HepG2 (cell line): ENCODE results near the gene PLPPR5. TPM values are rescaled to one million over a fixed set of nuclear protein-coding genes. Genes with fewer than 3 reads are reported as not detected.

Source experiments
- ATAC-seq: fragments of 200-7000 bp; cut with Tn5 transposase; 3 replicates; pipeline ENCODE4 v1.9.1; 2020; ENCODE audit warnings: mild to moderate bottlenecking, moderate library complexity
- BruUV-seq: library from RNA; stranded (reverse); fragments of 400-500 nt; replicated peaks from 2 replicates; lab custom pipeline; 2021; lab: Mats Ljungman, UMichigan
- CTCF ChIA-PET: fragments of 300-600 bp; formaldehyde crosslinking; extraction: SDS; loops from one replicate; lab custom pipeline; 2021; ENCODE audit warnings: low total read pairs, inconsistent platforms, low intra/inter-chr PET ratio; lab: Yijun Ruan, JAX
- POLR2A ChIA-PET: fragments of 350-600 bp; sonication (Branson Sonifier 250); formaldehyde crosslinking; loops from one replicate; lab custom pipeline; 2020; ENCODE audit warnings: antibody characterized with exemption, inconsistent platforms; lab: Yijun Ruan, JAX
- DNase-seq: peaks from one replicate; pipeline ENCODE4 v3.0.0-alpha.2; 2015; ENCODE audit warnings: low spot score
- FAIRE-seq: peaks from 3 replicates; lab custom pipeline; 2011; peaks lifted over from hg19 to GRCh38; lab: Jason Lieb, UNC
- H2AFZ ChIP-seq: one replicate; pipeline ENCODE4 v1.6.1; 2011; ENCODE audit warnings: low read length, inconsistent platforms
- H3K27ac ChIP-seq: fragments of 300-600 bp; 3 replicates; pipeline ENCODE4 v1.8.0; 2011; ENCODE audit warnings: mixed run types, mild to moderate bottlenecking, mixed read lengths, low read length, inconsistent platforms; ENCODE audit not compliant: insufficient read depth; ENCODE audit errors: extremely low read length
- H3K27me3 ChIP-seq, 2 experiments: fragments of 200-600 bp in 1 of 2; 2 replicates in 1 of 2; 3 replicates in 1 of 2; pipeline versions ENCODE4 v1.6.0 to v1.8.0; 2011; ENCODE audit warnings: low read length in 2 of 2, mild to moderate bottlenecking in 2 of 2, moderate library complexity in 2 of 2, inconsistent platforms in 1 of 2; ENCODE audit not compliant: insufficient read depth in 2 of 2, control insufficient read depth in 1 of 2
- H3K36me3 ChIP-seq, 2 experiments: fragments of 200-600 bp in 1 of 2; replicated peaks in 1 of 2; 2 replicates in 1 of 2; 3 replicates in 1 of 2; pipeline versions ENCODE4 v1.5.1 to v1.8.0; 2011; ENCODE audit warnings: low read length in 2 of 2, inconsistent platforms in 1 of 2; ENCODE audit not compliant: insufficient read depth in 2 of 2, control insufficient read depth in 1 of 2
- H3K4me1 ChIP-seq: 2 replicates; pipeline ENCODE4 v1.5.1; 2012; ENCODE audit warnings: low read length, inconsistent platforms; ENCODE audit not compliant: insufficient read depth
- H3K4me2 ChIP-seq: 2 replicates; pipeline ENCODE4 v1.6.0; 2011; ENCODE audit warnings: low read depth, low read length, inconsistent platforms
- H3K4me3 ChIP-seq, 3 experiments: fragments of 200-600 bp in 1 of 3; sonication (generic), shearing (Covaris generic) in 1 of 3; replicated peaks in 1 of 3; 2 replicates each; pipeline ENCODE4 v1.5.1; 2011 to 2016; ENCODE audit warnings: low read length in 3 of 3, inconsistent platforms in 2 of 3, low read depth in 2 of 3, mild to moderate bottlenecking in 2 of 3, control low read depth in 1 of 3, mixed read lengths in 1 of 3; ENCODE audit not compliant: insufficient read depth in 1 of 3
- H3K79me2 ChIP-seq: one replicate; pipeline ENCODE4 v1.6.1; 2011; ENCODE audit warnings: low read length, inconsistent platforms; ENCODE audit not compliant: insufficient read depth
- H3K9ac ChIP-seq: 2 replicates; pipeline ENCODE4 v1.6.0; 2011; ENCODE audit warnings: mild to moderate bottlenecking, low read depth, low read length, inconsistent platforms; ENCODE audit not compliant: insufficient read depth
- H3K9me3 ChIP-seq: 2 replicates; pipeline ENCODE4 v1.5.1; 2012; ENCODE audit warnings: mild to moderate bottlenecking, low read length
- H4K20me1 ChIP-seq: 2 replicates; pipeline ENCODE4 v1.6.0; 2011; ENCODE audit warnings: inconsistent platforms, mild to moderate bottlenecking, low read length, moderate library complexity; ENCODE audit not compliant: insufficient read depth
- ERF ChIP-seq: IDR thresholded peaks from 2 replicates; pipeline ENCODE4 v1.6.1; 2018; ENCODE audit warnings: missing biosample characterization, missing genetic modification reagents
- HOXA7 ChIP-seq: sonication (generic); formaldehyde crosslinking; IDR thresholded peaks from 2 replicates; pipeline ENCODE4 v1.8.1; 2022; ENCODE audit warnings: mild to moderate bottlenecking, missing genetic modification reagents, moderate library complexity
- KDM6A ChIP-seq: IDR thresholded peaks from 2 replicates; pipeline ENCODE4 v1.6.1; 2016; ENCODE audit warnings: low read depth
- MXD4 ChIP-seq: IDR thresholded peaks from 2 replicates; pipeline ENCODE4 v1.6.1; 2016; ENCODE audit warnings: mild to moderate bottlenecking, missing biosample characterization, missing genetic modification reagents
- NR1H2 ChIP-seq: sonication (generic); formaldehyde crosslinking; IDR thresholded peaks from 2 replicates; pipeline ENCODE4 v1.8.1; 2022; ENCODE audit warnings: low read depth, missing genetic modification reagents, borderline replicate concordance
- ZNF597 ChIP-seq: sonication (generic); formaldehyde crosslinking; IDR thresholded peaks from 2 replicates; pipeline ENCODE4 v1.5.0; 2020; ENCODE audit warnings: missing genetic modification reagents
- WGBS: methylation state at CpG from one replicate; pipeline ENCODE4 v1.1.6; 2017; ENCODE audit warnings: low lambda C conversion rate; 5-methylcytosine and 5-hydroxymethylcytosine counted together
- in situ Hi-C: cut with HindIII; loops from 2 replicates; pipeline ENCODE4 v1.10.0; 2017; ENCODE audit warnings: low pct_unique_long_range_greater_than_20kb; ENCODE audit not compliant: extremely low pct_ligation_motif_present
- intact Hi-C: fragments of 100-400 bp; cut with micrococcal nuclease; formaldehyde crosslinking; loops from one replicate; pipeline ENCODE4 v1.10.0; 2022; ENCODE audit not compliant: unreplicated experiment
- polyA plus RNA-seq, 8 experiments: library from polyadenylated mRNA; depleted of rRNA in 3 of 8; stranded (reverse) in 7 of 8; unstranded in 1 of 8; fragments of >200 nt; fragmentation: Illumina TruSeq in 4 of 8; extraction: Trizol in 4 of 8; gene quantifications; 2 replicates each; pipeline versions ENCODE4 v1.2.1 to v1.2.3, GENCODE V29; 2011 to 2016; ENCODE audit warnings: low read depth in 4 of 8, missing spikeins in 1 of 8, mixed read lengths in 1 of 8; ENCODE audit not compliant: insufficient read depth in 1 of 8
- total RNA-seq, 5 experiments: library from RNA; depleted of rRNA; stranded (reverse); fragments of >200 nt; fragmentation: Illumina TruSeq; extraction: Trizol; gene quantifications; 2 replicates each; pipeline ENCODE4 v1.2.3, GENCODE V29; 2016; ENCODE audit warnings: low read depth in 1 of 5
- TF ChIP-seq, protein P1 (sequence below): sonication (generic); formaldehyde crosslinking; IDR thresholded peaks from 2 replicates; pipeline ENCODE4 v1.5.0; 2020; ENCODE audit warnings: mild to moderate bottlenecking, missing genetic modification reagents
- TF ChIP-seq, protein P2 (sequence below): sonication (generic); formaldehyde crosslinking; IDR thresholded peaks from 2 replicates; pipeline ENCODE4 v1.4.0; 2020; ENCODE audit warnings: missing genetic modification reagents

Gene PLPPR5
- total and polyA plus RNA-seq, 2 of the 13 experiments (the other 11 are each of a cell fraction or from before 2014, with no cell fraction given): not detected

DNA sequence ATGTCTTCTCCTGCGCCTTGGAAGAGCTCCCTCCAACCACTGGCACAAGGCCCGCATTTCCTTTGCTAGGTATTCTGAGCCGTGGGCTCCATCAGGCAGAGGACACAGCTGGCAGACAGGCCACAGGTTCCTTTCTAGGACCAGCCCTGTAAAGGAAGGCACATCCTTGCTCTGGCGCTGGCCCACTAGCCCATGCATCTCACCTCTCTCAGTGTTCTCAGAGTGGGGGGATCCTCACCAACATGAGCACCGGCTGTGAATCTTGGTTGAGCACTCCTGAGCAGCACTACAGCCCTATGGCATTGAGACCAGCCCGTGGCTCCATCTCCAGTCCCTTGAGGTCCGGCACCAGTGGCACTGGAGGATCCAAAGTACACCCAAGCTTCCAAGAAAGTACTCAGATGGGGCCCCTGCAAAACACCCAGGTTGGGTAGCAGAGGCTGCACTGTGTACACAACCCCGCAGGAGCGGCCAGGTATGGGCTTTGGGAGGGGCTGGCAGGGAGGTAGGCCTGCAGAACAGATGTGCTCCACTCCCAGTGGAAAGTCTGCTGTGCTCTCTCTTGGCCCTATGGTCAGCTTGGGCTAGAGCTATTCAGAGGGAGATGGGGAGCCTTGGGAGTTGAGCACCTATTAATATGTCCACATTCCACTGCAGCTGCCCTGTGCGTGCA, 47.1 kb upstream of the PLPPR5 start:
- in situ Hi-C loops: no loop called here
- H4K20me1 ChIP-seq: no peaks in the 10 kb centered on the region
- H3K4me3 ChIP-seq: no peak overlapping the region
- intact Hi-C loops: no loop called here
- H3K9me3 ChIP-seq: no peaks in the 10 kb centered on the region
- DNase-seq (no peak), FAIRE-seq (no peak), ATAC-seq (no peak)
- no peak overlapping the region for H2AFZ ChIP-seq
- H3K27ac ChIP-seq: no peak overlapping the region
- POLR2A ChIA-PET: no interaction called here
- no peak overlapping the region for H3K4me2 ChIP-seq
- H3K79me2 ChIP-seq: no peaks in the 10 kb centered on the region
- TF ChIP-seq HOXA7 (CRISPR knock-in tag) (no peak), MXD4 (CRISPR knock-in tag) (no peak), NR1H2 (CRISPR knock-in tag) (no peak), KDM6A (CRISPR knock-in tag) (no peak), ERF (CRISPR knock-in tag) (no peak), ZNF597 (CRISPR knock-in tag) (no peak)
- TF ChIP-seq, protein P1, sequence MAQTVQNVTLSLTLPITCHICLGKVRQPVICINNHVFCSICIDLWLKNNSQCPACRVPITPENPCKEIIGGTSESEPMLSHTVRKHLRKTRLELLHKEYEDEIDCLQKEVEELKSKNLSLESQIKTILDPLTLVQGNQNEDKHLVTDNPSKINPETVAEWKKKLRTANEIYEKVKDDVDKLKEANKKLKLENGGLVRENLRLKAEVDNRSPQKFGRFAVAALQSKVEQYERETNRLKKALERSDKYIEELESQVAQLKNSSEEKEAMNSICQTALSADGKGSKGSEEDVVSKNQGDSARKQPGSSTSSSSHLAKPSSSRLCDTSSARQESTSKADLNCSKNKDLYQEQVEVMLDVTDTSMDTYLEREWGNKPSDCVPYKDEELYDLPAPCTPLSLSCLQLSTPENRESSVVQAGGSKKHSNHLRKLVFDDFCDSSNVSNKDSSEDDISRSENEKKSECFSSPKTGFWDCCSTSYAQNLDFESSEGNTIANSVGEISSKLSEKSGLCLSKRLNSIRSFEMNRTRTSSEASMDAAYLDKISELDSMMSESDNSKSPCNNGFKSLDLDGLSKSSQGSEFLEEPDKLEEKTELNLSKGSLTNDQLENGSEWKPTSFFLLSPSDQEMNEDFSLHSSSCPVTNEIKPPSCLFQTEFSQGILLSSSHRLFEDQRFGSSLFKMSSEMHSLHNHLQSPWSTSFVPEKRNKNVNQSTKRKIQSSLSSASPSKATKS (CRISPR knock-in tag): no peak
- TF ChIP-seq, protein P2, sequence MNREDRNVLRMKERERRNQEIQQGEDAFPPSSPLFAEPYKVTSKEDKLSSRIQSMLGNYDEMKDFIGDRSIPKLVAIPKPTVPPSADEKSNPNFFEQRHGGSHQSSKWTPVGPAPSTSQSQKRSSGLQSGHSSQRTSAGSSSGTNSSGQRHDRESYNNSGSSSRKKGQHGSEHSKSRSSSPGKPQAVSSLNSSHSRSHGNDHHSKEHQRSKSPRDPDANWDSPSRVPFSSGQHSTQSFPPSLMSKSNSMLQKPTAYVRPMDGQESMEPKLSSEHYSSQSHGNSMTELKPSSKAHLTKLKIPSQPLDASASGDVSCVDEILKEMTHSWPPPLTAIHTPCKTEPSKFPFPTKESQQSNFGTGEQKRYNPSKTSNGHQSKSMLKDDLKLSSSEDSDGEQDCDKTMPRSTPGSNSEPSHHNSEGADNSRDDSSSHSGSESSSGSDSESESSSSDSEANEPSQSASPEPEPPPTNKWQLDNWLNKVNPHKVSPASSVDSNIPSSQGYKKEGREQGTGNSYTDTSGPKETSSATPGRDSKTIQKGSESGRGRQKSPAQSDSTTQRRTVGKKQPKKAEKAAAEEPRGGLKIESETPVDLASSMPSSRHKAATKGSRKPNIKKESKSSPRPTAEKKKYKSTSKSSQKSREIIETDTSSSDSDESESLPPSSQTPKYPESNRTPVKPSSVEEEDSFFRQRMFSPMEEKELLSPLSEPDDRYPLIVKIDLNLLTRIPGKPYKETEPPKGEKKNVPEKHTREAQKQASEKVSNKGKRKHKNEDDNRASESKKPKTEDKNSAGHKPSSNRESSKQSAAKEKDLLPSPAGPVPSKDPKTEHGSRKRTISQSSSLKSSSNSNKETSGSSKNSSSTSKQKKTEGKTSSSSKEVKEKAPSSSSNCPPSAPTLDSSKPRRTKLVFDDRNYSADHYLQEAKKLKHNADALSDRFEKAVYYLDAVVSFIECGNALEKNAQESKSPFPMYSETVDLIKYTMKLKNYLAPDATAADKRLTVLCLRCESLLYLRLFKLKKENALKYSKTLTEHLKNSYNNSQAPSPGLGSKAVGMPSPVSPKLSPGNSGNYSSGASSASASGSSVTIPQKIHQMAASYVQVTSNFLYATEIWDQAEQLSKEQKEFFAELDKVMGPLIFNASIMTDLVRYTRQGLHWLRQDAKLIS (CRISPR knock-in tag): no peak
- H3K9ac ChIP-seq: no peak overlapping the region
- no TSS peak for BruUV-seq
- 38% methylated on average over 4 of the region's 10 CpGs for WGBS
- CTCF ChIA-PET: no interaction called here
- no peaks in the 10 kb centered on the region for H3K36me3 ChIP-seq
- no peaks in the 10 kb centered on the region for H3K4me1 ChIP-seq
- H3K27me3 ChIP-seq: no peaks in the 10 kb centered on the region
